Measurements from ENCODE around the gene PRR20G.

The PRR20G gene

DNA sequence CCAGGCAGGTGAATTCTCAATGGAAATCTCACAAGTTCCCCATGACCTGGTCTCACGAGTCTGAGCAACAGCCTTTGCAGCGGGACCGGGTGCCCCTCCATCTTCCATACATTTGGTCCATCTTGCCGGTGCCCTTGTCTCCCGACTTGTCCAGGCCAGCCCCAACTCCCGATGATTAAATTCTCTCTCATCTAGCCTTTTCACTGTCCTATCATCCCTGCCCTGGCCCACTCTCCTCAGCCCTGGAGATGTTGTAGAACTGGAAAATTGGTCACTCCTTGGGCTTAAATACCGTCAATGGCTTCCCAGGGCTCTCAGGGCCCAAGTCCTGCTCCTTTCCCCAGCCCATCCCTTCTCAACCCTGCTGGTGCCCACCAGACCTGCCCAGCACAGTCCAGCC, 34.4 kb downstream of the PRR20G start:
- no peak for DNase-seq (ENCODE audit: extremely low read depth, low read depth)
- TF ChIP-seq, protein P1, sequence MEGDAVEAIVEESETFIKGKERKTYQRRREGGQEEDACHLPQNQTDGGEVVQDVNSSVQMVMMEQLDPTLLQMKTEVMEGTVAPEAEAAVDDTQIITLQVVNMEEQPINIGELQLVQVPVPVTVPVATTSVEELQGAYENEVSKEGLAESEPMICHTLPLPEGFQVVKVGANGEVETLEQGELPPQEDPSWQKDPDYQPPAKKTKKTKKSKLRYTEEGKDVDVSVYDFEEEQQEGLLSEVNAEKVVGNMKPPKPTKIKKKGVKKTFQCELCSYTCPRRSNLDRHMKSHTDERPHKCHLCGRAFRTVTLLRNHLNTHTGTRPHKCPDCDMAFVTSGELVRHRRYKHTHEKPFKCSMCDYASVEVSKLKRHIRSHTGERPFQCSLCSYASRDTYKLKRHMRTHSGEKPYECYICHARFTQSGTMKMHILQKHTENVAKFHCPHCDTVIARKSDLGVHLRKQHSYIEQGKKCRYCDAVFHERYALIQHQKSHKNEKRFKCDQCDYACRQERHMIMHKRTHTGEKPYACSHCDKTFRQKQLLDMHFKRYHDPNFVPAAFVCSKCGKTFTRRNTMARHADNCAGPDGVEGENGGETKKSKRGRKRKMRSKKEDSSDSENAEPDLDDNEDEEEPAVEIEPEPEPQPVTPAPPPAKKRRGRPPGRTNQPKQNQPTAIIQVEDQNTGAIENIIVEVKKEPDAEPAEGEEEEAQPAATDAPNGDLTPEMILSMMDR (IDR thresholded peaks at IDR 0.05; ENCODE audit: low read depth, low read length), result no peak

DNA sequence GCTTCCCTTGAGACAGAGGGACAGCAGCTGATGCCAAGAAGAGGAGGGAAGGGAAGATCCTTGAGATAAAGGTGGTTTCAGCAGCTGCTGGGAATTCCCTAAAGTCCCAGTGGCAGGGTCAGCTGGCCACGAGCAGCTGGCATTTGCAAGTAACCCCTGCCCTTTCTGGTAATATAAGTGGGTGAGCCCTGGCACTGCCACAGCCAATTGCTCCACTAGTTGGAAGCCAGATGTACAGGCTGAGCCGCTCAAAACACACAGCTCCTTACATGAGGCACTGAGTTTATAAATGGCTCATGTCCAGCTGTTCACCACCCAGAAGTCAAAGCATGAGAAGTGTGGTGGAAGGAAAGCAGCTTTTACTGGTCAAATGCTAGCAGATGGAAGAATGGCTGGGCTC, 35.4 kb downstream of the PRR20G start:
- TF ChIP-seq, protein P1 (IDR thresholded peaks at IDR 0.05; ENCODE audit: low read depth, low read length), result no peak
- DNase-seq (ENCODE audit: extremely low read depth, low read depth), result no peak

DNA sequence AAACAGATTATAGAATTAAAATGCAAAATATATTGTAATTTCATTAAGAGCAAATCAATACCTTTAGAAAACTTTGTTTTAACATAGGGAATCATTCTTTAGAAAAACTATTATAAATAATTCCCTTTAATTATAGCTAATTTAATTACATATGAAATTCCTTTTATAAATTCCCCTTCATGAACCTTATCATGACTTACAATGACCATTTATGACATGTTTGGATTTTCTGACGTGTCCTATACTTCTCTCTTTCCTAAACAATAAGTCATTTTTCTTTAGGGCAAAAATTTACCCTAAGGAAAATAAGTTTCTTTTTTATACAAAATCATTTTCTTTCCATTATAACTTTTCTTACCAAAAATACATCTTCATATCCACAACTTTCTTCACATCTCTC, 37.8 kb downstream of the PRR20G start:
- TF ChIP-seq, protein P1 (IDR thresholded peaks at IDR 0.05; ENCODE audit: low read depth, low read length), result no peak

DNA sequence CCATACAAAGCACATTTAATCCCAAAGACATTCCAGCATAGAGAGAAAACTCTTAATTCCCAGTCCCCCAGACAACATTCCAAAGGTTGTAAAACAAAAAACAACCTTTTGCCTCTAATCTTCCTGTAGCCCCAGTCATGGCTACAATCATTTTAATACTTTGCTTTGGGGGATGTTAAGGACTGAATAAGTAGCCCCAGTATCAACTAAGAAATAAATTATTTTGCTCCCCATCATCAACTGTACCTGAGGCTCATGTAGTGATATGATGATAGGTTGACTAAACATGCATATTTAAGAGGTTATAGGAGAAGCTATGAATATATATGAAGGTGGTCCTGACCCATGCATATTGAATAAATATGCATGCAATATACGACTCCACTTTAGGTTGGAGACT, 40.6 kb downstream of the PRR20G start:
- TF ChIP-seq, protein P1 (IDR thresholded peaks at IDR 0.05; ENCODE audit: low read depth, low read length), result no peak
- no peak for DNase-seq (ENCODE audit: extremely low read depth, low read depth)

More for the DNA sequence above, 37.8 kb downstream of the PRR20G start:
- DNase-seq (ENCODE audit: extremely low read depth, low read depth), result no peak

DNA sequence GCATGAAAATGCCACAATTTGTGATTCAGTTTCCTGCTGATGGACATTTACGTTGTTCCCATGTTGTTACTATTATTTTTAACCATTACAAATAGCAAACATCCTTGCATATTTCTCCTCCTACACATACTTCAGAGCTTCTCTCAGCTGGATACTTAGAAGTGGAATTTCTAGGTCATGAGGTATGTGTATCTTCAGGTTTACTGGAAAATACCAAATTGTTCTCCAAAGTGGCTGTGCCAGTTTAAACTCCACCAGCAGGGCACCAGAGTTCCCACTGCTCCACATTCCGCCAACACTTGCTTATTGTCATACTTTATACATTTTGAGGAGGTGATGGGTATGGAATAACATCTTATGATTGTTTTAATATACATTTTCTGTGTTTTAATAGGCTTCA, 49.2 kb downstream of the PRR20G start:
- TF ChIP-seq, protein P1 (IDR thresholded peaks at IDR 0.05; ENCODE audit: low read depth, low read length), result no peak

DNA sequence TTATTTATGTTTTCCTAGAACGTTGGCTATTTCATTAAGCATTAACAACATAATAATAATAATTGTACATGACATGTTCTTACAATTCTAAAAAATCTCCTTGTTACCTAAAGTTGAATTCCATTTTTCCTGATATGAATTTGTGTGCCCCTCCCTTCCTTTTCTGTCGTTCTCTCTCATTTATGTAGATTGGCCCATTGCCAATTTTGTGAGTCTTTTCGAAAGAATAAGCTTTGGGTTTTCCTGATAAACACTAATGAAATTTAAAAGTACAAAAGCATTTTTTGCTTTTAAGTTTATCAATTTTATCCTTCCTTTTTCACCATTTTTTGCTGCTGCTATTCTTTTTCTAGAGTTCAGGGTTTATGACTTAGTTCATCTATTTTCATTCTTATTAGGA, 50.0 kb downstream of the PRR20G start:
- DNase-seq (ENCODE audit: extremely low read depth, low read depth), result no peak
- TF ChIP-seq, protein P1 (IDR thresholded peaks at IDR 0.05; ENCODE audit: low read depth, low read length), result no peak

More for the DNA sequence above, 49.2 kb downstream of the PRR20G start:
- no peak for DNase-seq (ENCODE audit: extremely low read depth, low read depth)

DNA sequence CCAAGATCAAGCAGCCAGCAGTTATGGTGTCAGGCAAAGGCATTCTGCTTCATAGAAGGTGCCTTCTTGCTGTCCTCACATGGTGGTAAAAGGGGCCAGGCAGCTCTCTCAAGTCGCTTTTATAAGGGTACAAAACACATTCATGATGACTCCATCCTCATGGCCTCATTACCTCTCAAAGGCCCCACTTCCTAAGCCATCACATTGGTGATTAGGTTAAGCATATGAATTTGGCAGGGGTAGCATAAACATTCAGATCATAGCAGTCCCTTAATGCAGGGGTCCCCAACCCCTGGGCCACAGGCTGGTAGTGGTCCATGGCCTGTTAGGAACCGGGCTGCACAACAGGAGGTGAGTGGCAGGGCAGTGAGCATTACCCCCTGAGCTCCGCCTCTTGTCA, 52.1 kb downstream of the PRR20G start:
- no peak for DNase-seq (ENCODE audit: extremely low read depth, low read depth)
- TF ChIP-seq, protein P1 (IDR thresholded peaks at IDR 0.05; ENCODE audit: low read depth, low read length), result no peak
